Activated naive CD4-positive, alpha-beta T cell treated with anti-CD3 and anti-CD28 coated beads, Interleukin-2, amount 50 U/mL, for 24 hours (primary cell): ENCODE measurements around the gene ALDH3B2.
"Not testable (repeated sequence)": the region's sequence is repeated elsewhere in the genome, so short reads cannot be mapped to it uniquely, and the experiment has no call there.

Experiments used
- H3K27ac Mint-ChIP-seq: one replicate; pipeline ENCODE4 v1.8.0; 2021; ENCODE audit warnings: mild to moderate bottlenecking, mixed read lengths
- H3K27me3 Mint-ChIP-seq: one replicate; pipeline ENCODE4 v1.8.0; 2021; ENCODE audit warnings: mixed read lengths
- H3K36me3 Mint-ChIP-seq: one replicate; pipeline ENCODE4 v1.8.0; 2021; ENCODE audit warnings: mixed read lengths
- H3K4me1 Mint-ChIP-seq: one replicate; pipeline ENCODE4 v1.8.0; 2021; ENCODE audit warnings: mixed read lengths
- H3K4me3 Mint-ChIP-seq: one replicate; pipeline ENCODE4 v1.8.0; 2021; ENCODE audit warnings: mild to moderate bottlenecking, mixed read lengths
- H3K9me3 Mint-ChIP-seq: one replicate; pipeline ENCODE4 v1.8.0; 2021; ENCODE audit warnings: mixed read lengths

ALDH3B2 gene, protein sequence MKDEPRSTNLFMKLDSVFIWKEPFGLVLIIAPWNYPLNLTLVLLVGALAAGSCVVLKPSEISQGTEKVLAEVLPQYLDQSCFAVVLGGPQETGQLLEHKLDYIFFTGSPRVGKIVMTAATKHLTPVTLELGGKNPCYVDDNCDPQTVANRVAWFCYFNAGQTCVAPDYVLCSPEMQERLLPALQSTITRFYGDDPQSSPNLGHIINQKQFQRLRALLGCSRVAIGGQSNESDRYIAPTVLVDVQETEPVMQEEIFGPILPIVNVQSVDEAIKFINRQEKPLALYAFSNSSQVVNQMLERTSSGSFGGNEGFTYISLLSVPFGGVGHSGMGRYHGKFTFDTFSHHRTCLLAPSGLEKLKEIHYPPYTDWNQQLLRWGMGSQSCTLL

DNA sequence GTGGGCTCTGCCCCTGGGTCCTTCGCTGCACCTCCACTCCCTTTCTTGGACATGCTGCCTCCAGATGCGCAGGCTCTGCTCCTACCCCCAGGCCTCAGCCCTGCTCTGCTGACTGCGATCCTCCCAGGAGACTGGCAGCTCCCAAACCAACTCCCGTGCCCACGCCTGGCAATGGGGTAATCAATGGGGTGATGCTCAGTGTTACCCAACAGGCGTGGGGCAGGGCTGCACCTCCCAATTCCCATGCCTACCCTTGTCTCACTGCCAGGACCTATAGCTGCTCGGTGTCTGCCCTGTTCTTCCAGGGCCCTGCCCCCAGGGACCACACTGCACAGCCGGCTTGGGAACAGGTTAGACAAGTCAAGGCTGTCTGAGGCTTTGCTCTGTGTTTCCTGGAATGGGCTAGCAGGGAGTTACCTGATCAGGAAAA, at the start of gene ALDH3B2:
Gene ALDH3B2 (minus strand): TSS at position 182 of the 430 bp plus-strand sequence. CDS start 7,688 bp downstream, outside the sequence.
- H3K4me1 Mint-ChIP-seq: no peaks in the 10 kb centered on the region
- H3K9me3 Mint-ChIP-seq: no peaks in the 10 kb centered on the region
- H3K36me3 Mint-ChIP-seq: no peaks in the 10 kb centered on the region
- no peaks in the 10 kb centered on the region for H3K27me3 Mint-ChIP-seq
- H3K27ac Mint-ChIP-seq: no peak within 1 kb of the TSS
- no peak within 1 kb of the TSS for H3K4me3 Mint-ChIP-seq

DNA sequence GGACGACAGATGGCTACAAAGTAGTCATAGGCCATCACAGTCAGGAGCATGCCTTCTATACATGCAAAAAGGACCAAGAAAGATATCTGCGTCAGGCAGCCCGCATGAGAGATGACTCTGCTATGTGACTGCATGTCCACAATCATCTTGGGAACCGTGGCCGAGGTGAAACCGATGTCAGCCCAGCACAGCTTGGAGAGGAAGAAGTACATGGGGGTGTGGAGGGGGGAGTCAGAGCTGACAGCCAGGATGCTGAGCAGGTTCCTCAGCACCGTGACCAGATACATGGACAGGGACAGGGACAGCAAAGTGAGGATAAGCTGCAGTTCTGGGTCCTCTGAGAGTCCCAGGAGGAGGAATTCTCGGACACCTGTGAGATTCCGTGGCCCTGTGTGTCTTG, 48.6 kb upstream of the ALDH3B2 start:
- peaks cover 13% of the 10 kb centered on the region for H3K4me1 Mint-ChIP-seq

DNA sequence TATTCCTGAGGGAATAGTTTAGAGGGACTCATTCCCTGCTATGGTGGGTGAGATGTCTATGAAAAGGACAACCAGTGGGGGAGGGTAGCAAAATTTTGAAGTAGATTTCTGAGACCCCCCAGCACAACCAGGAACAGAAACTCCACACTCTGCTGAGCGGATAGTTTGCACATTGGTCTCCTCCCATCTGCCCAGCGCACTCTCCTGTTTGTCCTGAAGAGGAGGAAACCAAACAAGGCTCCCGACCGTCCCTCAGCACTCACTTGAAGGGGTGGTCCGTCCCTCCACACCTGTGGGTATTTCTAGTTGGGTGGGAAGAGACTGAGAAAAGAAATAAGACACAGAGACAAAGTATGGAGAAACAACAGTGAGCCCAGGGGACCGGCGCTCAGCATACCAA, 41.8 kb upstream of the ALDH3B2 start:
- not testable (repeated sequence) for H3K27me3 Mint-ChIP-seq, H3K36me3 Mint-ChIP-seq, H3K4me3 Mint-ChIP-seq, H3K27ac Mint-ChIP-seq, H3K9me3 Mint-ChIP-seq, H3K4me1 Mint-ChIP-seq

More for the DNA sequence above, 48.6 kb upstream of the ALDH3B2 start:
- not testable (repeated sequence) for H3K27ac Mint-ChIP-seq, H3K4me3 Mint-ChIP-seq, H3K27me3 Mint-ChIP-seq, H3K36me3 Mint-ChIP-seq, H3K9me3 Mint-ChIP-seq

DNA sequence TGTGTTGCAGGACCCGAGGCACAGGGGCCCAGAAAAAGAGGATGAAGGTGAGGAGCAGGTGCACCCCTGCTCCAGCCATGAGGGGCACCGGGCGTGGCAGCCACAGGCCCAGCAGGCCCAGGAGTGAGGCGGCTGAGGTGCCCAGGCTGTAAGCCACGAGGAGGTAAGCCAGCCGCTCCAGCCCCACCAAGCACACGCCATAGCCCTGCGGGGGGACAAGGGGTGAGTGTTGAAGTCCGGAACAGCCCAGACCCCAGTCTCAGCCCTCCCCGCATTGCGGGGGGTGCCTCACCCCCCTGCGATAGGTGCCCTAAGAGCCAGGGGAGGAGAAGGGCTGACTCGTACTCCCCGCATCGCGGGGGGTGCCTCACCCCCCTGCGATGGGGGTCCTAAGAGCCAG, 41.4 kb upstream of the ALDH3B2 start:
- H3K27ac Mint-ChIP-seq, H3K27me3 Mint-ChIP-seq, H3K36me3 Mint-ChIP-seq, H3K4me3 Mint-ChIP-seq, H3K9me3 Mint-ChIP-seq, H3K4me1 Mint-ChIP-seq: not testable (repeated sequence)

DNA sequence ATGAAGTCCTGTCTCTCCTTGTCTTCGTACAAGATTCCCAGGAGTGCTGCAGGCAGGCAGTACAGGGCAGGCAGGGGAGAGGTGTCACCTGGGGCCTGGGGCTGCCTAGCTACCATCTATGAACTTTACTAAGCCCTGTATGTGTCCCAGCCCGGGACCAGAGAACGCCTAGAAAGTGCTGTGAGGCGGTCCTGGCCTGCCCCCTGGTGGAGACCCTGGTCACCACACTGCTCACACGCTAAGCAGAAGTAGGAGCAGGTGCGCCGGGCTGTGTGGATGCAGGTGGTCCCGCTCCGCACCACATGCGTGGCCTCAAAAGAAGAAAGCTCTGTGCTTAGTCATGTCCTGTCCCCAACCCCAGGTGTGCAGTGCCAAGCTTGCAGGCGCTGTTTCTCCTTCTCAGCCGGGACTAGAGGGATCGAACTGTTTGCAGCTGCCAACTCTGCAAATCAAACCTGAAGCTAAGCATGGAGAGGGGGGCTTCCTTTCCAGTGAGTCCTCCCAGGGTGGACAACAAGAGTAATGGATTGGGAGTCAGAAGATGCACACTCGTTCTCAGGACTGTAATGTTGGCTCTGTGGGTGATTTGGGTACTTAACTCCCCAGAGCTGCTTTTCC, 39.6 kb upstream of the ALDH3B2 start:
- not testable (repeated sequence) for H3K36me3 Mint-ChIP-seq, H3K27ac Mint-ChIP-seq, H3K27me3 Mint-ChIP-seq, H3K9me3 Mint-ChIP-seq, H3K4me1 Mint-ChIP-seq, H3K4me3 Mint-ChIP-seq

DNA sequence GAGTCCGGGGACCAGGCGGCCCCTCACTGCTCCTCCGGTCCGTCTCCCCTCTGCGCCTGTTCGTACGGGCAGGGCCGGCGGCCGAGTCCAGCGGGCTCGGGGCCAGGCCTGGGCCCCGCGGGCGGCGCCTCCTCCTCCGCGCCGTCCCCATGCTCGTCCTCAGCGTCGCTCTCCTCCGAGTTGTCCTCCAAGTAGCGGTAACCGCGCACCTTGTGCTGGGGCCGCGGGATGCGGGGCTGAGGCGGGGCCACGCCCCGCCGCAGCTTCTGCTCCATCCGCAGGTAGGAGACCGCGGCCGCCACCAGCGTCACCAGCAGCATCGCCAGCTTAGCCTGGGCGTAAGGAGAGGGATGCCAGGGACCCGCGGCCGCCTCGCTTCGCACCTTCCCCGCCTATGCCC, 37.3 kb upstream of the ALDH3B2 start:
- H3K27me3 Mint-ChIP-seq, H3K4me3 Mint-ChIP-seq, H3K27ac Mint-ChIP-seq, H3K36me3 Mint-ChIP-seq, H3K9me3 Mint-ChIP-seq, H3K4me1 Mint-ChIP-seq: not testable (repeated sequence)

DNA sequence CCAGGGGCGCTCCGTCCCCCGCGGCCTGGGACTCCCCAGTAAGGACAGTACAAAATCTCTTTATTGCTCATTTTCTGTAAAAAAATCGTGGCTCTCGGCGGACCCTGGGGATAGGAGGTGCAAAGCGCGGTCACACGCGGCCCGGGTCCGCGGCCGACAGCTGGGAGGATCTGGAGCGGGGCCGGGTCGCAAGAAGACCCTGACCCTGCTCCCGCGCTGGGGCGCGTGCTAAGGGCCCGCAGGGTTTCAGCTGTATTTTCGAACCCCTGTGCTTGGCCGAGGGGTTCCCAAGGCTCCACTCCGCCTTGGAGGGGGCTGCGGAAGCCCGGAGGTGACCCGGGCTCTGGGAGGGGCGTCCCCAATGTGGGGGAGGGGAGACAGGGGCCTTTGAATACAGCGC, 36.8 kb upstream of the ALDH3B2 start:
- H3K4me3 Mint-ChIP-seq, H3K36me3 Mint-ChIP-seq, H3K9me3 Mint-ChIP-seq, H3K4me1 Mint-ChIP-seq, H3K27ac Mint-ChIP-seq, H3K27me3 Mint-ChIP-seq: not testable (repeated sequence)

DNA sequence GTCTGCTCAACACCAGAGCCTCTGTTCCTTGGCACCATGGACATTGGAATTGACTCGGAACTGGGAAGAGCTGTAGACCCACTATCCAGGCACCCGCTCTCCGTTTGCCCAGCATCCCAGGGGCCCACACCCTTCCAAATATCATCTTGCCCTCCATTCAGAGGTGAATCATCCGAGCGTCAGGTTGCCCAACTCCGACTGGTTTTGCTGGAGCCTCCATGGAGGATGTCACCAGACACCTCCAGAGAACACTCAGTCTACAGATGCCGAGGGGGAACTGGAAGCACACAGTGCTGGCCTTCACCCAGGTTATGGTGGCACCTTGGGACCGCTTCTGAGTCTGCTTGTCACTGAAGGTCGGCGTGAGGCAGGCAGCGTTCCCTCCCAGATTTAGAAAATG, 35.4 kb upstream of the ALDH3B2 start:
- H3K9me3 Mint-ChIP-seq, H3K36me3 Mint-ChIP-seq, H3K27ac Mint-ChIP-seq, H3K4me1 Mint-ChIP-seq, H3K27me3 Mint-ChIP-seq, H3K4me3 Mint-ChIP-seq: not testable (repeated sequence)

DNA sequence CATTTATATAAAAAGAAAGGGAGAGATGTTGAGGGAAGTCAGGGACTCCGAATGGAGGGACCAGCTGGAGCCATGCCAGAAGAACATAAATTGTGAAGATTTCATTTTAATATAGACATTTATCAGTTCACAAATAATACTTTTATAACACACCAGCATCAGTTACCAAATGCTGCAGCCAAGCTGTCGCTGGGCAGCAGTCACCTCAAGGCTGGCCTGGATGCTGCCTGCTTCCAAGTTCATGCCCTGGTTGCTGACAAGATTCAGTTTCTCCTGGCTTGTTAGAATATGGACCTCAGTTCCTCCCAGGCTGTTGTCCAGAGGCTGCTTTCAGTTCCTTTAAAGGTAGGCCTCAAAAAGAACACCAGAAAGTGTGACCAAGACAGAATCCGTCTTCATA, 30.8 kb upstream of the ALDH3B2 start:
- no peaks in the 10 kb centered on the region for H3K27me3 Mint-ChIP-seq
- H3K9me3 Mint-ChIP-seq: no peaks in the 10 kb centered on the region
- no peaks in the 10 kb centered on the region for H3K36me3 Mint-ChIP-seq
- H3K4me3 Mint-ChIP-seq: no peak overlapping the region
- H3K4me1 Mint-ChIP-seq: no peaks in the 10 kb centered on the region
- H3K27ac Mint-ChIP-seq: no peak overlapping the region

DNA sequence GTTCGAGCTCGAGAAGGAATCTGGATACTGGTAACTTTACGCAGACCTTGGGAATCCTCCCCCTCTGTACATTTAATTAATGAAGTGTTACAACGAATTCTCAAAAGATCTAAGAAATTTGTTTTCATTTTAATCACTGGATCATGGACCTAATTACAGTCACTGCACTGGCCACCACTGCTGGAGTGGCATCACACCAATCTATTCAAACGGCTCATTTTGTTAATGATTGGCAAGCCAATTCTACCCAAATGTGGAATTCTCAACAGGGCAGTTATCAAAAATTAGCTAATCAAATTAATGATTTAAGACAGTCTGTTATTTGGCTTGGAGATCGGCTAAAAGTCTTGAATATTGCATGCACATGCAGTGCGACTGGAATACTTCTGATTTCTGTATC, 30.1 kb upstream of the ALDH3B2 start:
- Mint-ChIP-seq H3K27me3 (no peaks in the 10 kb centered on the region), H3K27ac (no peak overlapping the region), H3K9me3 (no peaks in the 10 kb centered on the region), H3K36me3 (no peaks in the 10 kb centered on the region), H3K4me1 (no peaks in the 10 kb centered on the region), H3K4me3 (no peak overlapping the region)

DNA sequence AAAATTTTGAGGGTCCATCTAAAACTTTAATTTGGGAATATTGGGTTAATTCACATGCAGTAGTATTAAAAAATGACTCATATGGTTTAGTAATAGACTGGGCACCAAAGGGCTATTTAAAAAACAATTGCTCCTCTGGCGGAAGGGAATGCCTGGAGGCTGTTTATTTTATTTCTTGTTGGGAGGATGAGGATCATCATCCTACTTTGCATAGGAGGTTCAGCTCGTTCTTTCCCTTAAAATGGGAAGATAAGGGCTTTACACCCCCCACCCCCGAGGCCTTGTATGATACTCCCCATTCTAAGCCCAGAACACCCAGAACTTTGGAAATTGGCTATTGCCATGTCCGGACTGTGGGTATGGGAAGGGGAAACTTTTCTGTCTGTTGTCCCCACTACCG, 29.3 kb upstream of the ALDH3B2 start:
- not testable (repeated sequence) for H3K4me3 Mint-ChIP-seq, H3K4me1 Mint-ChIP-seq, H3K27me3 Mint-ChIP-seq, H3K36me3 Mint-ChIP-seq, H3K9me3 Mint-ChIP-seq, H3K27ac Mint-ChIP-seq

DNA sequence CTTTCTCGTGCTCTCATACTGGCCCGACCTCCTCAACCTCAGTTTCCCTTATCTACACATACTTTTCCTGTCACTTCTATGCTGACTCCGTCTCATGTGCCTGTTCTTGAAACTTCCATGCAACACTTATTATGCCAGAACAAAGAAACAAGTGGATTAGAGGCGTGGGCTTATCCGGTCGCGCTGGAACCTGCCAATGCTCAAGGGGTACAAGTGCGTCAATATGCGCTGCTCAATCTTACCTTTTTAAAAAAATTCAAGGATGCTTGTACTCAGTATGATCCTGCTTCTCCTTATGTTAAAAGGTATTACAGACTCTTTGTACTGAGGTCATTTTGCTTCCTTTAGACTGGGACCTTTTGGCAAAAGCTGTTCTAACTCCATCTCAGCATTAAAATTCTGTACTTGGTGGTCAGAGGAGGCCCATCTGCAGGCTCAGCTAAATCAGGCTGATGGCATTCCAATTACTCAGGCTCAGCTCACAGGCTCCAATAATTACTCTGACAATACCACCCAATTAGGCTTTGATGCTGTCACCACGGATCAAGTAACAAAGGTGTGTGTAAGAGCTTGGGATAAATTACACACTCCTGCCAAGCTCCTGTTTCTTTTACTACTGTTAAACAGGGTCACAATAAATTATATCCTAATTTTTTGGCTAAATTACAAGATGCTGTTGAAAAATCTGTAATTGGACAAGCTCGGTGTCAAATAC, 26.3 kb upstream of the ALDH3B2 start:
- no peak overlapping the region for H3K27ac Mint-ChIP-seq
- no peaks in the 10 kb centered on the region for H3K36me3 Mint-ChIP-seq

DNA sequence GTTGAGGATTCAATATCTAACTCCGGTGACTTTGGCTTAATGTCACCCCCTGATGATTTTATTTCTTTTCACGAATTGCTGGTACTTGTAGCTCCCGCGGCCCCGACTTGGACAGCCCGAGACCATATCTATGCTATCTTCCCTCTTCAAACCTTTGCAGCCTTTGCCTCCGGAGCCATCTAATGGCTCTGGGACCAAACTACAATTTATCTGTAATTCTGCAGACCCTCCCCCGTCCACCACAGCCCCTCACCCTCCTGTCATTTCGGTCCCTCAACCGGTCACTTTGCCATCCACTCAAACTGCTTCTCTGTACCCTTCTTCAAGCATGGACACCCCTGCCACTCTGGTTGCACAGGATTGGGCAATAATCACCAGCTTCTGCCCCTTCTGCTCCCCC, 25.7 kb upstream of the ALDH3B2 start:
- H3K27me3 Mint-ChIP-seq: no peaks in the 10 kb centered on the region
- H3K4me1 Mint-ChIP-seq: no peaks in the 10 kb centered on the region
- no peak overlapping the region for H3K27ac Mint-ChIP-seq
- H3K36me3 Mint-ChIP-seq: no peaks in the 10 kb centered on the region
- no peaks in the 10 kb centered on the region for H3K9me3 Mint-ChIP-seq
- no peak overlapping the region for H3K4me3 Mint-ChIP-seq

More for the DNA sequence above, 26.3 kb upstream of the ALDH3B2 start:
- H3K27me3 Mint-ChIP-seq: no peaks in the 10 kb centered on the region
- no peak overlapping the region for H3K4me3 Mint-ChIP-seq
- no peaks in the 10 kb centered on the region for H3K9me3 Mint-ChIP-seq
- no peaks in the 10 kb centered on the region for H3K4me1 Mint-ChIP-seq

DNA sequence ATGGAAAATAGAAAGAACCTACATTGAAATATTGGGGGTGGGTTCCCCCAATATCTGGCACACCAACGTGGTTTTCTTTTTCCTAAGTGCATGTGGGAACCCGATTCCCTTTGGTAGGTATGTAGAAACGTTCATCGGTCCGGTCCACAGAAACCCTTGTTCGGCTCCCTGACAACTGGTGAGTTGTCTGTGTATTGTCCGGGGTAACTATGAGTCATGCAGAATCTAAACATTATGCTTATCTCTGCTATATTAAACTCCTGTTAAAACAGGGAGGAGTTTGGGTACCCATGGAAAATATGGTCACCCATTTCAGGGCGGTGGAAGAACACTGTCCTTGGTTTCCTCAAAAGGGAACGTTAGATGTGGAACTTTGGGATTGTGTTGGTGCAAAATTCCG, 25.1 kb upstream of the ALDH3B2 start:
- no peaks in the 10 kb centered on the region for H3K4me1 Mint-ChIP-seq
- no peaks in the 10 kb centered on the region for H3K9me3 Mint-ChIP-seq
- H3K36me3 Mint-ChIP-seq: no peaks in the 10 kb centered on the region
- H3K4me3 Mint-ChIP-seq: no peak overlapping the region
- H3K27me3 Mint-ChIP-seq: no peaks in the 10 kb centered on the region
- no peak overlapping the region for H3K27ac Mint-ChIP-seq

DNA sequence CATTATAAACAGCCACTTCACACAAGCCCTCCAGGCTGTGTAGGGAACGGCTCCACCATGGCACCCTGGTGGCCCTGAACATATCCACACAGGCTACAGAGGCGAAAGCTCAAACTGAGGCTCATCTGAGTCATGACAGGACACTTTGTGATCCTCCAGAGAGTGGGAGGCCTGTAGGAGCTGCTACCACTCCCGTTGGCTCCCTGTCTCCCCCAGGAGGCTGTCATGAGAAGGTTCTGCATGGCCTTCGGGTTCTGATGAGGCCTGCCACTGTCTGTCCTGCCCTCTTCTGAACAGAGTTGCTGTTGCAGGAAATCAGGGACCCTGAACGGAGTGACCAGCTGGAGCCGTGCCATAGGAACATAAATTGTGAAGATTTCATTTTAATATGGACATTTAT, 23.8 kb upstream of the ALDH3B2 start:
- Mint-ChIP-seq H3K4me3 (no peak overlapping the region), H3K27me3 (no peaks in the 10 kb centered on the region), H3K27ac (no peak overlapping the region), H3K36me3 (no peaks in the 10 kb centered on the region), H3K9me3 (no peaks in the 10 kb centered on the region), H3K4me1 (no peaks in the 10 kb centered on the region)

DNA sequence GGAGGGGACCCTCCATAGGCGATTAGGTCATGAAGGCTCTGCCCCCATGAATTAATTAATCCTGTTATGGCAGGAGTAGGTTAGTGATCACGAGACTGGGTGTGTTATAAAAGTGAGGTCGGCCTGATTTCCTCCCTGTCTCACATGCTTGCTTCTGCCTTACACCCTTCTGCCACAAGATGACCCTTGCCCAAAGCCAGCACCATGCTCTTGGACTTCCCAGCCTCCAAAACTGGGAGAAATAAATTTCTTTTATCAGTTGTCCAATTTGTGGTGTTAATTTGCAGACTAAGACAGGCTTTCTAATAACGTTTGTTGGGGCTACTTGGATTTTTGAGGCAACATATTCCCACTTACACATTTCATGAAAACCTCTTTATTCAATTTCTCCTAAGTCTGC, 23.4 kb upstream of the ALDH3B2 start:
- no peak overlapping the region for H3K27ac Mint-ChIP-seq
- no peaks in the 10 kb centered on the region for H3K4me1 Mint-ChIP-seq
- no peak overlapping the region for H3K4me3 Mint-ChIP-seq
- H3K36me3 Mint-ChIP-seq: no peaks in the 10 kb centered on the region
- no peaks in the 10 kb centered on the region for H3K27me3 Mint-ChIP-seq
- no peaks in the 10 kb centered on the region for H3K9me3 Mint-ChIP-seq
